Thymus (tissue), 11 donors: ENCODE data around the gene FOXD4L1. TPM values are rescaled to one million over a fixed set of nuclear protein-coding genes. Genes with fewer than 3 reads are reported as not detected.
"Not testable (repeated sequence)": the region's sequence is repeated elsewhere in the genome, so short reads cannot be mapped to it uniquely, and the experiment has no call there.

Source experiments
- DNase-seq, 9 donors: peaks; one replicate each; pipeline ENCODE4 v3.0.0-alpha.2; 2013; ENCODE audit warnings: low spot score in 9 of 9, low read depth in 6 of 9, missing footprints in 1 of 9
- H3K27ac ChIP-seq, 2 donors: one replicate each; pipeline ENCODE4 v1.5.1; 2013; ENCODE audit warnings: control low read depth in 1 of 2, low read depth in 1 of 2, low read length in 1 of 2, mild to moderate bottlenecking in 1 of 2, moderate library complexity in 1 of 2
- H3K27me3 ChIP-seq, 2 donors: one replicate each; pipeline ENCODE4 v1.5.1; 2013; ENCODE audit warnings: low read length in 1 of 2; ENCODE audit not compliant: control insufficient read depth in 2 of 2, insufficient read depth in 1 of 2
- H3K36me3 ChIP-seq, 2 donors: one replicate each; pipeline ENCODE4 v1.5.1; 2013; ENCODE audit warnings: low read length in 1 of 2, mild to moderate bottlenecking in 1 of 2, moderate library complexity in 1 of 2; ENCODE audit not compliant: control insufficient read depth in 2 of 2, insufficient read depth in 2 of 2
- H3K4me1 ChIP-seq, 2 donors: one replicate each; pipeline ENCODE4 v1.5.1; 2013; ENCODE audit warnings: low read length in 2 of 2; ENCODE audit not compliant: control insufficient read depth in 2 of 2, insufficient read depth in 2 of 2
- H3K4me3 ChIP-seq, 2 donors: one replicate each; pipeline ENCODE4 v1.5.1; 2013; ENCODE audit warnings: low read length in 2 of 2, control low read depth in 1 of 2, mild to moderate bottlenecking in 1 of 2
- H3K9me3 ChIP-seq, 2 donors: one replicate each; pipeline ENCODE4 v1.5.1; 2013; ENCODE audit warnings: low read length in 1 of 2, mild to moderate bottlenecking in 1 of 2; ENCODE audit not compliant: control insufficient read depth in 2 of 2, insufficient read depth in 1 of 2
- WGBS: extraction: QIAGEN DNeasy Blood & Tissue Kit; methylation state at CpG from one replicate; pipeline ENCODE4 v1.1.7; 2013; 5-methylcytosine and 5-hydroxymethylcytosine counted together
- polyA plus RNA-seq: library from polyadenylated mRNA; stranded (reverse); fragments of 200-250 nt; gene quantifications from one replicate; pipeline ENCODE4 v1.2.3, GENCODE V29; 2013
- total RNA-seq: library from RNA; stranded (reverse); fragments of 120-200 nt; gene quantifications from one replicate; pipeline ENCODE4 v1.2.4, GENCODE V29; 2013
- donor health status: healthy.

The FOXD4L1 gene
- total and polyA plus RNA-seq, 2 donors, result 0.09 to 0.24 TPM

GRCh38 chr2:113503094-113504042 is 4.9 kb downstream of the FOXD4L1 start:
- H3K4me3 ChIP-seq, H3K9me3 ChIP-seq, H3K27ac ChIP-seq, DNase-seq, H3K36me3 ChIP-seq, H3K4me1 ChIP-seq: not testable (repeated sequence)
- 1% methylated on average over 24 of the region's 116 CpGs for WGBS
- peaks cover 0 to 56% of the 10 kb centered on the region in 2 donors for H3K27me3 ChIP-seq

GRCh38 chr2:113504081-113504480 is 5.6 kb downstream of the FOXD4L1 start:
- not testable (repeated sequence) for DNase-seq, H3K27ac ChIP-seq, H3K9me3 ChIP-seq, H3K4me1 ChIP-seq, H3K4me3 ChIP-seq, H3K36me3 ChIP-seq
- WGBS, result 9% methylated on average over 11 of the region's 23 CpGs
- H3K27me3 ChIP-seq, result peaks cover 0 to 52% of the 10 kb centered on the region in 2 donors

GRCh38 chr2:113507394-113508140 is 9.1 kb downstream of the FOXD4L1 start:
- H3K27me3 ChIP-seq, result peaks cover 0 to 29% of the 10 kb centered on the region in 2 donors

GRCh38 chr2:113508187-113508586 is 9.7 kb downstream of the FOXD4L1 start:
- H3K4me3 ChIP-seq, H3K9me3 ChIP-seq, H3K4me1 ChIP-seq, H3K27ac ChIP-seq, DNase-seq, H3K36me3 ChIP-seq: not testable (repeated sequence)
- WGBS, result 46% methylated on average over 11 of the region's 11 CpGs
- H3K27me3 ChIP-seq, result peaks cover 0 to 23% of the 10 kb centered on the region in 2 donors

More at GRCh38 chr2:113507394-113508140, 9.1 kb downstream of the FOXD4L1 start:
- not testable (repeated sequence) for DNase-seq, H3K4me3 ChIP-seq, H3K4me1 ChIP-seq, H3K27ac ChIP-seq, H3K36me3 ChIP-seq, H3K9me3 ChIP-seq
- 29% methylated on average over 12 of the region's 14 CpGs for WGBS

- H3K4me3 ChIP-seq, H3K4me1 ChIP-seq, H3K27me3 ChIP-seq, H3K27ac ChIP-seq, H3K9me3 ChIP-seq, H3K36me3 ChIP-seq, DNase-seq: not testable (repeated sequence)
- WGBS, result 69% methylated on average over 2 of the region's 3 CpGs
These were observed 12.4 kb downstream of the FOXD4L1 start for GRCh38 chr2:113510913-113511312.

- not testable (repeated sequence) for DNase-seq
These were observed 13.4 kb downstream of the FOXD4L1 start for GRCh38 chr2:113511859-113512258.

GRCh38 chr2:113515457-113515856 is 17.0 kb downstream of the FOXD4L1 start:
- H3K27ac ChIP-seq, H3K9me3 ChIP-seq, H3K4me3 ChIP-seq, H3K36me3 ChIP-seq, H3K27me3 ChIP-seq, H3K4me1 ChIP-seq, DNase-seq: not testable (repeated sequence)
- WGBS, result 94% methylated on average over 7 of the region's 8 CpGs

More at GRCh38 chr2:113511859-113512258, 13.4 kb downstream of the FOXD4L1 start:
- 87% methylated on average over 14 of the region's 14 CpGs for WGBS
- not testable (repeated sequence) for H3K27me3 ChIP-seq, H3K4me3 ChIP-seq, H3K27ac ChIP-seq, H3K4me1 ChIP-seq, H3K9me3 ChIP-seq, H3K36me3 ChIP-seq

GRCh38 chr2:113515995-113516394 is 17.5 kb downstream of the FOXD4L1 start:
- H3K9me3 ChIP-seq, H3K27ac ChIP-seq, H3K36me3 ChIP-seq, H3K27me3 ChIP-seq, DNase-seq, H3K4me3 ChIP-seq, H3K4me1 ChIP-seq: not testable (repeated sequence)
- WGBS, result 95% methylated on average over 3 of the region's 3 CpGs

GRCh38 chr2:113517025-113517424 is 18.6 kb downstream of the FOXD4L1 start:
- H3K27me3 ChIP-seq, H3K36me3 ChIP-seq, H3K4me3 ChIP-seq, H3K9me3 ChIP-seq, H3K27ac ChIP-seq, DNase-seq, H3K4me1 ChIP-seq: not testable (repeated sequence)
- WGBS, result no CpG with 5 or more reads among the region's 2 CpGs
